ENCODE data around the gene NFILZ.
A peak's percentile ranks its signal among the peaks of the same experiment; 100 is the strongest.
"Not testable (repeated sequence)": the region's sequence is repeated elsewhere in the genome, so short reads cannot be mapped to it uniquely, and the experiment has no call there.

The NFILZ gene

GRCh38 chr19:8611877-8612806, 18.3 kb upstream of the NFILZ start:
- peak; percentile 88 for DNase-seq (ENCODE audit: low read depth, low spot score)

- no peak for DNase-seq (ENCODE audit: low read depth, low spot score)
Observed at GRCh38 chr19:8612807-8613171, 17.6 kb upstream of the NFILZ start.

- DNase-seq (ENCODE audit: low read depth, low spot score), result no peak
Observed at GRCh38 chr19:8614455-8614854, 16.0 kb upstream of the NFILZ start.

- no peak for DNase-seq (ENCODE audit: low read depth, low spot score)
Observed at GRCh38 chr19:8615024-8615423, 15.4 kb upstream of the NFILZ start.

- no peak for DNase-seq (ENCODE audit: low read depth, low spot score)
Observed at GRCh38 chr19:8615813-8616596, 14.4 kb upstream of the NFILZ start.

GRCh38 chr19:8616861-8617260, 13.6 kb upstream of the NFILZ start:
- no peak for DNase-seq (ENCODE audit: low read depth, low spot score)

- DNase-seq (ENCODE audit: low read depth, low spot score), result not testable (repeated sequence)
Observed at GRCh38 chr19:8617325-8617724, 13.1 kb upstream of the NFILZ start.

- no peak for DNase-seq (ENCODE audit: low read depth, low spot score)
Observed at GRCh38 chr19:8617984-8618383, 12.4 kb upstream of the NFILZ start.

GRCh38 chr19:8618751-8619150, 11.7 kb upstream of the NFILZ start:
- no peak for DNase-seq (ENCODE audit: low read depth, low spot score)

GRCh38 chr19:8622886-8623285, 7.5 kb upstream of the NFILZ start:
- DNase-seq (ENCODE audit: low read depth, low spot score), result not testable (repeated sequence)

GRCh38 chr19:8626842-8627241, 3.6 kb upstream of the NFILZ start:
- DNase-seq (ENCODE audit: low read depth, low spot score), result no peak

- DNase-seq (ENCODE audit: low read depth, low spot score), result no peak
Observed at GRCh38 chr19:8629184-8629583, 1.2 kb upstream of the NFILZ start.

GRCh38 chr19:8630796-8631424, 477 bp downstream of the NFILZ start:
- no peak for DNase-seq (ENCODE audit: low read depth, low spot score)

GRCh38 chr19:8631425-8631819, 989 bp downstream of the NFILZ start:
- peak; percentile 96 for DNase-seq (ENCODE audit: low read depth, low spot score)

- DNase-seq (ENCODE audit: low read depth, low spot score), result no peak
Observed at GRCh38 chr19:8635422-8635821, 5.0 kb downstream of the NFILZ start.

GRCh38 chr19:8637070-8637469, 6.6 kb downstream of the NFILZ start:
- DNase-seq (ENCODE audit: low read depth, low spot score), result not testable (repeated sequence)

- no peak for DNase-seq (ENCODE audit: low read depth, low spot score)
Observed at GRCh38 chr19:8638078-8638619, 7.7 kb downstream of the NFILZ start.

GRCh38 chr19:8639821-8640401, 9.5 kb downstream of the NFILZ start:
- DNase-seq (ENCODE audit: low read depth, low spot score), result peak; percentile 87

- no peak for DNase-seq (ENCODE audit: low read depth, low spot score)
Observed at GRCh38 chr19:8640402-8641004, 10.1 kb downstream of the NFILZ start.

- DNase-seq (ENCODE audit: low read depth, low spot score), result no peak
Observed at GRCh38 chr19:8641221-8641907, 10.9 kb downstream of the NFILZ start.
